ENCODE data around the gene NFKBIB. TPM values are rescaled to one million over a fixed set of nuclear protein-coding genes. Genes with fewer than 3 reads are reported as not detected.
A peak's percentile ranks its signal among the peaks of the same experiment; 100 is the strongest.

The NFKBIB gene
- total and polyA plus RNA-seq, 2 of the 8 experiments (the other 6 are each of a cell fraction or from before 2014, with no cell fraction given) = 37.3 to 44.1 TPM

DNA sequence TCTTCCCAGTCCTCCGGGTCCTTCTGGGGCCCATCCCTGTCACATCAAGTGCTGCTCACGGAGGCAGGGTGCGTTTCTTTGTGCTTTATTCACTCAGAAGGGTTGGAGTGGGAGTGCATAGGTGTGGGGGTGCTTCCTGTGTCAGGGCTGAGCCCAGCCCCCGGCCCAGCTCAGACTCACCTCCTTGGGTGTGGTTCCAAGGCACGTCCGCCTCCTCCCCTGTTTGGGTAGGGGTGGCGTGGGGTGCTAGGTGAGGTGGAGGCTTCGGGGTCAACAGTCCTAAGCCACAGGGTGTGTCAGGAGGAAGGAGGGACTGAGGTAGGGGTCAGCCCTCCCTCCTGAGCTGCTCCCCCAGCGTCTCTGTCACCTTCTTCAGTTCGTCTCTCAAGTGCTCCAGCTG is 9.1 kb downstream of the NFKBIB start:
- H3K36me3 ChIP-seq (ENCODE audit: control insufficient read depth in 2 of 4, insufficient read depth in 4 of 4, low read length in 3 of 4) = peaks cover 0 to 15% (median 1%) of the 10 kb centered on the region in 4 experiments; a peak in 3 of 8 replicates
- peaks cover 0 to 6% of the 10 kb centered on the region in 2 experiments for H4K20me1 ChIP-seq (replicated peaks in 1 of 2; ENCODE audit: control insufficient read depth in 1 of 2, insufficient read depth in 2 of 2, low read length in 2 of 2)
- no peak overlapping the region for H2BK20ac ChIP-seq (ENCODE audit: low read length)
- no peaks in the 10 kb centered on the region; the same call in 1 of the 2 replicates for H3K23me2 ChIP-seq (ENCODE audit: low read depth, low read length)
- H3K18ac ChIP-seq (ENCODE audit: extremely low read depth, low read length) = no peak overlapping the region
- no peak overlapping the region for H4K5ac ChIP-seq (ENCODE audit: insufficient read length, low read depth, low read length)
- no peaks in the 10 kb centered on the region; a peak in 1 of 7 replicates for H3K27me3 ChIP-seq (replicated peaks in 1 of 4; ENCODE audit: control insufficient read depth in 3 of 4, extremely low read depth in 1 of 4, insufficient read depth in 3 of 4, low read length in 3 of 4)
- DNase-seq (ENCODE audit: low read depth in 1 of 2, low spot score in 2 of 2) (no peak), FAIRE-seq (no peak)
- H3K79me1 ChIP-seq (ENCODE audit: low read depth, low read length) = no peaks in the 10 kb centered on the region
- no peaks in the 10 kb centered on the region for H3K79me2 ChIP-seq (ENCODE audit: control insufficient read depth in 1 of 2, insufficient read depth in 2 of 2, low read length in 2 of 2)
- CTCF ChIA-PET (ENCODE audit: partially characterized antibody) = interaction anchor here (1.2 to 2.1 kb wide), 4 partner anchors 8 to 43 kb away, joined by 3 to 10 read pairs (median 4); no protein-coding TSS in a partner anchor
- H3K56ac ChIP-seq (replicated peaks; ENCODE audit: insufficient read length, low read depth, low read length) = no peak overlapping the region
- no peak overlapping the region for H2BK12ac ChIP-seq (ENCODE audit: low read depth, low read length)
- WGBS, 2 experiments (ENCODE audit: extremely low coverage in 1 of 2, insufficient coverage in 1 of 2, insufficient read length in 1 of 2, insufficient replicate concordance in 2 of 2, low coverage in 1 of 2, low lambda C conversion rate in 2 of 2, missing lambda C conversion rate in 1 of 2) = 92% methylated on average over 8 of the region's 10 CpGs; no CpG with 5 or more reads in 1 of the 2 experiments
- no peak overlapping the region for H3K4me3 ChIP-seq (ENCODE audit: extremely low read depth in 1 of 4, insufficient read depth in 2 of 4, low read depth in 3 of 4, low read length in 4 of 4)
- H2AK5ac ChIP-seq (ENCODE audit: low read depth, low read length) = no peak overlapping the region
- H2BK120ac ChIP-seq (replicated peaks; ENCODE audit: low read depth, low read length) = no peak overlapping the region
- H2BK5ac ChIP-seq (ENCODE audit: low read depth, low read length) = no peak overlapping the region; the same call in 1 of the 2 replicates
- no peak overlapping the region for H4K91ac ChIP-seq (replicated peaks; ENCODE audit: insufficient read length, low read length)
- no peak overlapping the region; the same call in 1 of the 2 replicates for H2BK15ac ChIP-seq (ENCODE audit: low read length)
- no peak overlapping the region for H3K23ac ChIP-seq (ENCODE audit: insufficient read length)
- H3K4ac ChIP-seq (replicated peaks; ENCODE audit: insufficient read length, low read depth, low read length) = no peak overlapping the region
- H3K27ac ChIP-seq (ENCODE audit: low read depth, low read length) = no peak overlapping the region
- no peaks in the 10 kb centered on the region; a peak in 1 of 4 replicates for H3K9me3 ChIP-seq (ENCODE audit: insufficient read depth in 2 of 2, low read depth in 1 of 2, low read length in 1 of 2)
- H3K14ac ChIP-seq (ENCODE audit: insufficient read length) = no peak overlapping the region
- no peak overlapping the region for H2AFZ ChIP-seq (ENCODE audit: low read length)
- H3K4me1 ChIP-seq (replicated peaks in 1 of 4; ENCODE audit: control insufficient read depth in 3 of 4, insufficient read depth in 4 of 4, low read length in 3 of 4) = peaks cover 0 to 8% (median 1%) of the 10 kb centered on the region in 4 experiments; a peak in 3 of 7 replicates
- no peak overlapping the region for H3K4me2 ChIP-seq (ENCODE audit: insufficient read depth in 1 of 2, low read depth in 2 of 2, low read length in 2 of 2)
- POLR2A ChIA-PET (ENCODE audit: partially characterized antibody) = interaction anchor here (1.1 to 1.9 kb wide), 5 partner anchors 9 to 22 kb away, joined by 3 to 8 read pairs (median 5); partner anchors contain the start of genes MRPS12, NFKBIB, SARS2 and SIRT2
- H4K8ac ChIP-seq (ENCODE audit: extremely low read depth, insufficient read depth, low read length) = 0 out of 2 replicates have a peak overlapping the region, but pooled peaks have one; percentile 14
- H3K9ac ChIP-seq (replicated peaks in 1 of 4; ENCODE audit: extremely low read depth in 1 of 4, low read depth in 3 of 4, low read length in 3 of 4) = no peak overlapping the region
- TF ChIP-seq CTBP2 (IDR thresholded peaks at IDR 0.05; ENCODE audit: borderline replicate concordance, insufficient read depth, insufficient read length, low read length) (no peak), YY1 (IDR thresholded peaks at IDR 0.05; ENCODE audit: low read depth, low read length) (no peak), POLR2AphosphoS5 (IDR thresholded peaks at IDR 0.05; ENCODE audit: low read depth, low read length) (0 out of 2 replicates have a peak, but pooled peaks have one; percentile 25), TAF7 (optimal IDR thresholded peaks at IDR 0.05; ENCODE audit: borderline replicate concordance, low read depth, low read length) (no peak), SRF (IDR thresholded peaks at IDR 0.05; ENCODE audit: low read depth, low read length) (no peak), CREB1 (IDR thresholded peaks at IDR 0.05) (no peak)

Measured in H1 (cell line).